GM13976 (cell line): Measurements from ENCODE around the gene PLCG2.
"Not testable (repeated sequence)": the region's sequence is repeated elsewhere in the genome, so short reads cannot be mapped to it uniquely, and the experiment has no call there.

ENCODE experiments used
- DNase-seq: peaks from one replicate; pipeline ENCODE4 v3.0.0; 2012; ENCODE audit warnings: low spot score
- in situ Hi-C: fragments of 300-500 bp; cut with MboI; formaldehyde crosslinking; loops from one replicate; pipeline ENCODE4 v1.12.0; 2022; ENCODE audit warnings: low sequenced_read_pairs, mixed read lengths, inconsistent platforms; ENCODE audit not compliant: unreplicated experiment
- TF ChIP-seq, protein P1 (sequence below): IDR thresholded peaks from 2 replicates; pipeline ENCODE4 v1.5.1; 2012; ENCODE audit warnings: borderline replicate concordance, mild to moderate bottlenecking; ENCODE audit not compliant: insufficient read depth; ENCODE audit errors: extremely low read depth, missing control alignments, control extremely low read depth

PLCG2 gene

DNA sequence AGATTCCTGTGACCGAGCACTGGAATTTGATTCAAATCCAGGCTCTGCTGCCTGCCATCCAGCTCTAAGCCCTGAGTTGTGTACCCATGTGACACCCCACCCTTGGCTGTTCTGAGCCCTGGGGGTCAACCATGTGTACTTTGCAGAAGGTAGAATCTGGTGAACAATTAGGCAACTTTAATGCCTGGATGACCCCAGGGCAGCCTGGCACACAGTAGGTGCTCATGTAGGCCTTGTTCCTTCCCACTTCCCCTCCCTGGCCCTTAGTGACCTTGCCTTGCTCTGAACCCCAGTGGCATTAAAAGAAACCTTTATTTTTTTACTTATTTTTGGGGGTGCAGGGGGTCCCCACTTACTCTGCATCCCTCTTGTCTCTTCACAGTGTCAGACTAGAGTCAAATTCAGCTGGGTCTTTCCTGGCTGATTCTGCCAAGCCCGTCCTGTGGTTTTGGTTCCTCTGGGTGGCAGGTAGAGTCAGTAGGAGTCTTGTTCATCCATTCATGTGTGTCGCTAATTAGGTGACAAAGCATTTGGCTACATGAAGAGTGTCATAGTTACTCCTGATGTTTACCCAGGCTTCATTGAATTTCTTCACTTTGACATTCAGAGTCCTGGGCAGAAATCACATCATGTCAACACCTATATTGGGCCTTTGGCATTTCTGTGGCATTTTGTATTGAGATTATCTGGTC, 89.1 kb downstream of the PLCG2 start:
- no peak for DNase-seq
- in situ Hi-C loops: no loop called here
- TF ChIP-seq, protein P1, sequence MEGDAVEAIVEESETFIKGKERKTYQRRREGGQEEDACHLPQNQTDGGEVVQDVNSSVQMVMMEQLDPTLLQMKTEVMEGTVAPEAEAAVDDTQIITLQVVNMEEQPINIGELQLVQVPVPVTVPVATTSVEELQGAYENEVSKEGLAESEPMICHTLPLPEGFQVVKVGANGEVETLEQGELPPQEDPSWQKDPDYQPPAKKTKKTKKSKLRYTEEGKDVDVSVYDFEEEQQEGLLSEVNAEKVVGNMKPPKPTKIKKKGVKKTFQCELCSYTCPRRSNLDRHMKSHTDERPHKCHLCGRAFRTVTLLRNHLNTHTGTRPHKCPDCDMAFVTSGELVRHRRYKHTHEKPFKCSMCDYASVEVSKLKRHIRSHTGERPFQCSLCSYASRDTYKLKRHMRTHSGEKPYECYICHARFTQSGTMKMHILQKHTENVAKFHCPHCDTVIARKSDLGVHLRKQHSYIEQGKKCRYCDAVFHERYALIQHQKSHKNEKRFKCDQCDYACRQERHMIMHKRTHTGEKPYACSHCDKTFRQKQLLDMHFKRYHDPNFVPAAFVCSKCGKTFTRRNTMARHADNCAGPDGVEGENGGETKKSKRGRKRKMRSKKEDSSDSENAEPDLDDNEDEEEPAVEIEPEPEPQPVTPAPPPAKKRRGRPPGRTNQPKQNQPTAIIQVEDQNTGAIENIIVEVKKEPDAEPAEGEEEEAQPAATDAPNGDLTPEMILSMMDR: no peak

DNA sequence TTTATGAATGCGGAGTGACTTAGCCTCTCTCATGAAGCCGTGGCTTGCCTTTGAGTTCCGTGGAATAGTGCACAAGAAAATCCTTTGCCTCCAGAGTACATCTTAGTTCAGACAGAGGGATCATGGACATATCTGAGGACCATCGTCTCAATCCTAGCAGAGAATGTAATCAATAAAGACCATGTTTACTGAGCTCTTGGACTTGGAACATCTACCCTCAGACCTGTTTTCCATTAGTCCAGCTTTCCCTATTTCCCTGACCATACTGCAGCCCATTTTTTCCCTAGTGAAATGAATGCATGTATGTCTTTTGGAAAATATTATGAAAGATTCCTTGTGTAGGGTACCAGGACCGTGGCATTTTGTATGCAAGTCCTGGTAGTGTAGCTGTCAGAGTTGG, 90.2 kb downstream of the PLCG2 start:
- in situ Hi-C loops: no loop called here
- no peak for DNase-seq
- TF ChIP-seq, protein P1: no peak

DNA sequence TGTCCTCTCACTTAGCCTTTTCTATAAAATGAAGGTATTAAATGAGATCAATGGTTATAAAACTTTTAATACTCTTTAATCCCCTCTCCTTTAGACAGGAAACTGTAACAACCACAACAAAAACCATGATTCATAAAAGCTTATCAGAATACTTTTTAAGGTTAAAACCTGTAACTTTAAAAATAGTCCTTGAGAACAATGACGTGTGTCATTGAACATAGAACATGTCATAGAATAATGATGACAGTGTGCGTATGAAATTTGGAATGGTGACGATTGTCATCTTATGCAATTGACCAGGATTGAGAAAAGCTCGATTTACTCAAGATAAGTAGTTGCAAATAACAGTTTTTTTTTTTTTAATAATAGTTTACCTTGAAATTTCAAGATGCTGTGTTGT, 94.1 kb downstream of the PLCG2 start:
- TF ChIP-seq, protein P1: no peak
- no peak for DNase-seq
- in situ Hi-C loops: no loop called here

DNA sequence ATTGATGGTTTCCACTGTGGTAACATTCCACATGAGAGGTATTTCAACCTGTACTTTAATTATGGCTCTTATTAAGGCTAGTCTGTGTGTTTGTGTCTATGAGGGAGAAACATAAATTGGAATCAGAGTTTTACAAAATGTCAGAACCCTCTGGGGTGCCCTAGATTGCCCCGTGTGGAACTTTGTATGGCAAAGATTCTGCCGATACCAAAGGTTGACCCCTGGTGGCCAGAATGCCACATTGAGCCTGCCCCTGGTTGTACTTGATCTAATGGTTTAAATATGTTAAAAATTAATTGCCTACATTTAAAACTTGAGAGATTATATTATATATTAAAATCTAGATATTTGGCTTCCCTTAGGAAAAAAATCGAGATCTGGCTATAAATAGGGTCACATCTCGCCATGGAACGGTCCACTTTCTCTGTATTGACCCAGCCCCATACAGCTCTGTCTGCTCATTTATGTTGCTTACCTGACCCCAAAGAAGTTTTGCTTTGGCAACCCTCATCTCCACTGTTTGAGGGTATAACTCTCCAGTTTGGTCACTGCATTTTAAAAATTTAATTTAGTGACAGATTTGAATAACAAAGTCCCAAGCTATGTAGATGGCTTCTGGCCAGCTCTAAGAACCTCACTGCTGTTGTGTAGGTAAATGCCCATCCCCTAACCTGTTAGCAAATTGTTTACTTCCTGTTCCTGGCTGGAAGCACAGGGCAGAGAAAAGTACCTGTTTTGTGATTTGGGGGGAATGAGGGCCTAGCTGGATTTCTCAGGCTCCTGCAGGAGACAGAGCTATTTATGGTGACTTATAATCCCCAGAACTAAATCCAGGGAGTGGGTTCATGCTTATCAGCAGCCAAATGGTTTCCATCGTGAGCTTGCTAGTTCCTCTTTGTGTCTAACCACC, 95.0 kb downstream of the PLCG2 start:
- TF ChIP-seq, protein P1: peak; percentile 77
- DNase-seq: peak; percentile 66
- in situ Hi-C loops: no loop called here

DNA sequence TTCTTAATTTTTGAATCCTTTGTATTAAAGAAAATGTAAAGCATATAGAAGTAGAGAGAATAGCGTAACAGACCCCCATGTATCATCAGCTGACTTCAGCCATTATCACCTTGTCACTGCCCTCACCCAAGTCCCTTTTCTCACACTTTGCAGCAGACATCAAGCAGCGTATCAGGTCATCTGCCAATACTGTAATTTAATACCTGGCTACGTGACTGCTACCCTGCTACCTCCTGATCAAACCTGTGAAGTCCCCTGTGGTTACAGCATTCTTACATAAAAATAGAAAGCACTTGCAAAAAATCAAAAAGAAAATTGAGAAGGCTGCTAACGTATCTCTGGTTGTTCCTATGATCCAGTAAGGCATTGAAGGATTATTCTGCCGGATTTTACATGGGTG, 96.4 kb downstream of the PLCG2 start:
- in situ Hi-C loops: loop anchor here (25.0 kb wide), 1 partner anchor 513 kb away; no protein-coding TSS in a partner anchor

DNA sequence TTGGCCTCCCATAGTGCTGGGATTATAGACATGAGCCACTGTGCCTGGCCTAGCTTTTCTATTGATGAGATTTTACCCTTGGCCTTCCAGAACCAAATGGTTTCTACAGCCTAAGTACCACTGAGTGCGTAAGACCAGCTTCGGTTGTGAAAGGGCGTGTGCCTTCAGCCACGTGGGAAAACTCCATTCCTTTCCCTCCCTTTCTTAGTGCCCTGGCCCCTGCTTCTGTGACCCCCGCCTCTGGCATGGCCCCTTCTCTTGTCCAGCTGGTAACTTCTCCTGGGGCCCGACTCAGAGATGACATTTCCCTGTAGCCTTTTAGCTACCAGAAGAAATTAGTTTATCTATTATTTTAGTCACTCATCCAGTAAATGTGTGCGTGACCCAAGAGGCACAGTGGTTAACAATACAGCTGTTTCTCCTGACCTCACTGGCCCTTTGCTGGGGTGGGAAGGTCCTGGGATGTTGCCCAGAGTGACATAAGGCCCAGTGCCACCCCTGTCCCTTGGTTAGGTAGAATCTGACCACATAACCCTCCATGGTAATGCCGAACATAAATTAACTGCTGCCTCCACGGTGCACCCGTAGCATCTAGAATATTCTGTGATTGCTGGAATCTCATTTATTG, 97.3 kb downstream of the PLCG2 start:
- in situ Hi-C loops: loop anchor here (25.0 kb wide), 1 partner anchor 514 kb away; no protein-coding TSS in a partner anchor
- DNase-seq: no peak
- TF ChIP-seq, protein P1: no peak

More for the DNA sequence above, 96.4 kb downstream of the PLCG2 start:
- no peak for DNase-seq
- TF ChIP-seq, protein P1: no peak

DNA sequence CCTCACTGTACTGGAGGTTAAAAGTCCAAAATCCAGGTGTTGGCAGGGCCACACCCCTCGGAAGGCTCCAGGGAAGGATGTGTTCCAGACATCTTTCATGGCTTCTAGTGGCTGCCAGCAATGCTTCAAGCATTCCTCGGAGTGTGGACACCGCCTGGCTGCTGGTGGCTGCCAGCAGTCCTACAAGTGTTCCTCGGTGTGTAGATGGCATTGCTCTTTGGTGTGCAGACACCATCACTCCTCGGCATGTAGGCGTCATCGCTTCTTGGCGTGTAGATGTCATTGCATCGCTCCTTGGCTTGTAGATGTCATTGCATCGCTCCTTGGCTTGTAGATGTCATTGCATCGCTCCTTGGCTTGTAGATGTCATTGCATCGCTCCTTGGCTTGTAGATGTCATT, 98.4 kb downstream of the PLCG2 start:
- in situ Hi-C loops: loop anchor here (25.0 kb wide), 1 partner anchor 515 kb away; no protein-coding TSS in a partner anchor

More for the DNA sequence above, 98.4 kb downstream of the PLCG2 start:
- not testable (repeated sequence) for DNase-seq
